Mesenchymal stem cell (in vitro differentiated cells and primary cell): ENCODE results near the gene CD4.

Experiments
- DNase-seq: peaks from one replicate; pipeline ENCODE4 v3.0.0-alpha.2; 2013
- H2AFZ ChIP-seq: one replicate; pipeline ENCODE4 v1.6.1; 2013; ENCODE audit warnings: low read depth, mild to moderate bottlenecking, control low read depth, inconsistent platforms, low read length, moderate library complexity
- H2AK5ac ChIP-seq: 2 replicates; pipeline ENCODE4 v1.6.1; 2013; ENCODE audit warnings: low read length, moderate library complexity, mild to moderate bottlenecking, inconsistent platforms; ENCODE audit not compliant: severe bottlenecking
- H2BK120ac ChIP-seq: one replicate; pipeline ENCODE4 v1.6.1; 2013; ENCODE audit warnings: low read depth, mild to moderate bottlenecking, inconsistent platforms, low read length, moderate library complexity
- H2BK12ac ChIP-seq, 2 experiments: one replicate each; pipeline ENCODE4 v1.6.1; 2013; ENCODE audit warnings: inconsistent platforms in 2 of 2, low read length in 2 of 2, mild to moderate bottlenecking in 2 of 2, moderate library complexity in 2 of 2, control low read depth in 1 of 2
- H2BK15ac ChIP-seq: one replicate; pipeline ENCODE4 v1.6.1; 2013; ENCODE audit warnings: mild to moderate bottlenecking, low read depth, inconsistent platforms; ENCODE audit not compliant: poor library complexity, severe bottlenecking
- H2BK5ac ChIP-seq: 2 replicates; pipeline ENCODE4 v1.6.1; 2013; ENCODE audit warnings: low read depth, mild to moderate bottlenecking, low read length, control low read depth, inconsistent platforms; ENCODE audit not compliant: poor library complexity, severe bottlenecking
- H3K14ac ChIP-seq, 2 experiments: one replicate each; pipeline ENCODE4 v1.6.1; 2013; ENCODE audit warnings: inconsistent platforms in 2 of 2, low read length in 2 of 2, control low read depth in 1 of 2, mild to moderate bottlenecking in 1 of 2, moderate library complexity in 1 of 2
- H3K18ac ChIP-seq, 2 experiments: one replicate each; pipeline ENCODE4 v1.6.1; 2013; ENCODE audit warnings: inconsistent platforms in 2 of 2, low read length in 2 of 2, control low read depth in 1 of 2, low read depth in 1 of 2, mild to moderate bottlenecking in 1 of 2
- H3K23ac ChIP-seq, 2 experiments: one replicate each; pipeline ENCODE4 v1.6.1; 2013; ENCODE audit warnings: inconsistent platforms in 2 of 2, low read length in 2 of 2, mild to moderate bottlenecking in 2 of 2, moderate library complexity in 2 of 2, control low read depth in 1 of 2
- H3K27ac ChIP-seq: 2 replicates; pipeline ENCODE4 v1.5.1; 2013; ENCODE audit warnings: mild to moderate bottlenecking, moderate library complexity, low read length, control low read depth, inconsistent platforms; ENCODE audit not compliant: poor library complexity, severe bottlenecking
- H3K27me3 ChIP-seq, 2 experiments: 2 replicates each; pipeline versions ENCODE4 v1.6.1 to v1.7.0; 2013; ENCODE audit warnings: low read length in 2 of 2, mild to moderate bottlenecking in 2 of 2, moderate library complexity in 2 of 2, control low read depth in 1 of 2, inconsistent platforms in 1 of 2; ENCODE audit not compliant: control insufficient read depth in 1 of 2, insufficient read depth in 1 of 2
- H3K36me3 ChIP-seq, 2 experiments: 2 replicates each; pipeline versions ENCODE4 v1.6.1 to v1.7.0; 2013; ENCODE audit warnings: low read length in 2 of 2, control low read depth in 1 of 2, inconsistent platforms in 1 of 2, low read depth in 1 of 2, mild to moderate bottlenecking in 1 of 2; ENCODE audit not compliant: insufficient read depth in 2 of 2, control insufficient read depth in 1 of 2
- H3K4ac ChIP-seq, 2 experiments: one replicate each; pipeline ENCODE4 v1.6.1; 2013; ENCODE audit warnings: inconsistent platforms in 2 of 2, low read length in 2 of 2, mild to moderate bottlenecking in 2 of 2, moderate library complexity in 2 of 2, control low read depth in 1 of 2, low read depth in 1 of 2
- H3K4me1 ChIP-seq: 2 replicates; pipeline ENCODE4 v1.6.1; 2013; ENCODE audit warnings: low read depth, low read length, control low read depth; ENCODE audit not compliant: control insufficient read depth, insufficient read depth
- H3K4me2 ChIP-seq: 2 replicates; pipeline ENCODE4 v1.6.1; 2013; ENCODE audit warnings: low read length, mild to moderate bottlenecking, inconsistent platforms; ENCODE audit not compliant: poor library complexity, severe bottlenecking
- H3K4me3 ChIP-seq, 2 experiments: 2 replicates each; pipeline versions ENCODE4 v1.5.1 to v1.7.0; 2013; ENCODE audit warnings: low read length in 2 of 2, mild to moderate bottlenecking in 2 of 2, control low read depth in 1 of 2, low read depth in 1 of 2; ENCODE audit not compliant: insufficient read depth in 1 of 2
- H3K79me1 ChIP-seq: replicated peaks from 2 replicates; pipeline ENCODE4 v1.6.1; 2013; ENCODE audit warnings: mild to moderate bottlenecking, control low read depth, low read length, inconsistent platforms; ENCODE audit not compliant: poor library complexity, severe bottlenecking
- H3K9ac ChIP-seq: 2 replicates; pipeline ENCODE4 v1.7.0; 2013; ENCODE audit warnings: mild to moderate bottlenecking, low read length, moderate library complexity
- H3K9me3 ChIP-seq: 2 replicates; pipeline ENCODE4 v1.7.0; 2013; ENCODE audit warnings: mild to moderate bottlenecking, low read length; ENCODE audit not compliant: control insufficient read depth
- H4K8ac ChIP-seq: one replicate; pipeline ENCODE4 v1.6.1; 2013; ENCODE audit warnings: inconsistent platforms, mild to moderate bottlenecking, low read length, moderate library complexity
- H4K91ac ChIP-seq: one replicate; pipeline ENCODE4 v1.6.1; 2013; ENCODE audit warnings: mild to moderate bottlenecking, low read length, inconsistent platforms
- WGBS: methylation state at CpG from one replicate; pipeline ENCODE4 v1.1.7; 2013; ENCODE audit warnings: mixed read lengths; 5-methylcytosine and 5-hydroxymethylcytosine counted together

Gene CD4

DNA sequence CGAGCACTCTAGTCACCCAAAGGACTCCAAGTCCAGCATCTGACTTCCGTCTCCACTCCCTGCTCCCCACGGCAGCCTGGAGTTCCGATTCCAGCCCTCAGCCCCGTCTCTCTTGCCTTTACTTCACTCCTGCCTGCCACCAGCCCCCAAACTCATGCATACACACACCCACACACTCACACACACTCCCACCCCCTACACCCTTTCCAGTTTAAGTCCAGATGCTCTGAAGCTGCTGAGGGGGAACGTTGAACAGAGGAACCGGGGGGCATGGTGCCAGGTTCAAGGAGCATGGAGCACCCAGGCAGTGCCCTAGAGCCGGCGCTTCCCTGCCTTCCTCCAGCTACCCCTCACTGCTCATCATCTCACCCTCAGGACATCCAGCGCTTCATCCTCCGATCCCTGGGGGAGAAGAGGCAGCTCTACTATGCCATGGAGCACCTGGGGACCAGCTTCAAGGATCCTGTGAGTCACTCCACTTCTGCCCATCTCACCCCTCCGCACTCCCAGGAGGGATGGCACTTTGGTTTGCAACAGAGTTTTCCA, 42.2 kb downstream of the CD4 start:
- Histone ChIP-seq H3K36me3 (peaks cover 43 to 51% of the 10 kb centered on the region in 2 experiments), H3K4me3 (no peak overlapping the region), H3K4me1 (peaks cover 24% of the 10 kb centered on the region), H2BK5ac (no peak overlapping the region), H3K9ac (no peak overlapping the region), H4K8ac (no peak overlapping the region), H4K91ac (no peak overlapping the region), H2AK5ac (no peak overlapping the region), H3K79me1 (peaks cover 35% of the 10 kb centered on the region), H2BK15ac (no peak overlapping the region), H3K4ac (no peak overlapping the region), H3K23ac (no peak overlapping the region), H2BK12ac (no peak overlapping the region), H3K27me3 (no peaks in the 10 kb centered on the region), H3K14ac (no peak overlapping the region), H2BK120ac (no peak overlapping the region), H3K18ac (no peak overlapping the region), H3K9me3 (no peaks in the 10 kb centered on the region), H2AFZ (no peak overlapping the region), H3K4me2 (no peak overlapping the region), H3K27ac (no peak overlapping the region)
- DNase-seq: no peak
- 96% methylated on average over 12 of the region's 12 CpGs for WGBS

DNA sequence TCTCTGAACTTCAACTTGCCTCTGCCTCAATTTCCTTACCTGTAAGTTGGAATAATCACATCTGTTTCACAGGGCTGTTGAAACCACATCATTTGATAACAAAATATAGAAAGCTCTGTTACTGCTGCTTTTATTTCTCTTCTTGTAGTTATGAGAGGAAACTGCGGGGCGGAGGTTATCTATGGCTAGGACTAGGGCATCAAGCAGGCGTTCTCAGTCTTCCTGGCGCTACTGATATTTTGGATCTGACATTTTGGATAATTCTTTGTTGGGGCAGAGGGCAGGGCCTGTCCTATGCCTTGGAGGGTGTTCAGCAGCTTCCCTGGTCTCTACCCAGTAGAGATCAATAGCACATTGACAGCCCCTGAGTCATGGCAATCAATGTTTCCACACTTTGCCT, 42.8 kb downstream of the CD4 start:
- Histone ChIP-seq H3K27ac (no peak overlapping the region), H3K4me2 (no peak overlapping the region)
- WGBS: 98% methylated on average over 4 of the region's 4 CpGs

DNA sequence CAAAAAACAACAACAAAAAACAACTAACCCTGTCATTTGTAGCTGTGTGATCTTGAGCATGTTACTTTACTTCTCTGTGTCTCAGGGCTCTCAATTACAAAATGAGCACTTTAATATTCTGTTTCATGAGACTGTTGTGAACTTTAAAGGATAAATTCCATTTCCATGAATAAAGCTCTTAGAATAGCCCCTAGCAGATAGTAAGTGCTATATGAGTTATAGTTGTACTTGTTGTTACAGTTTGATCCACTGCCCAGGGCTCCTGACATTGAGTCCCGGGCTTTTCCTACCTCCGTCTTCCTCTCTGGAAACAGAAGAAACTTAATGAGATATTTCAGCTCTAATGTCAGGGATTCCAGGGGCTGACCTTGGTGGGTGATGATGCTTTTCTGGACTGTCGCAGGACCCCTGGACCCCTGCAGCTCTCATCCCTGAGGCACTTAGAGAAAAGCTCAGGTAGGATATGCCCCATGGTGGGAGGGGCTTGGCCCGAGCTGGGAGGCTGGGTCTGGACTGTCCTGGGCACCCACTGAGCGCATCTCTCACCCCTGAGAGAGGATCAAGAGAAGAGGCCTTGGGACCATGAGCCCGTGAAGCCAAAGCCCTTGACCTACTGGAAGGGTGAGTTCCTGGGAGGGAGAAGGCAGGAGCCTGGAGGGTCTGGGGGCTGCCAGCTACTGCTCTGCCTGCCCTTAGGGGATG, 44.0 kb downstream of the CD4 start:
- H3K14ac ChIP-seq: no peak overlapping the region
- peaks cover 59 to 70% of the 10 kb centered on the region in 2 experiments for H3K36me3 ChIP-seq
- no peak overlapping the region for H3K27ac ChIP-seq
- H3K9ac ChIP-seq: no peak overlapping the region
- no peak overlapping the region for H4K8ac ChIP-seq
- H3K27me3 ChIP-seq: no peaks in the 10 kb centered on the region
- H4K91ac ChIP-seq: no peak overlapping the region
- no peak overlapping the region for H3K18ac ChIP-seq
- H2AFZ ChIP-seq: no peak overlapping the region
- no peak overlapping the region for H3K4me3 ChIP-seq
- H3K4ac ChIP-seq: no peak overlapping the region
- no peak overlapping the region for H2AK5ac ChIP-seq
- H2BK5ac ChIP-seq: no peak overlapping the region
- no peak overlapping the region for H3K23ac ChIP-seq
- DNase-seq: no peak
- H3K4me2 ChIP-seq: no peak overlapping the region
- peaks cover 13% of the 10 kb centered on the region for H3K4me1 ChIP-seq
- H2BK120ac ChIP-seq: no peak overlapping the region
- 91% methylated on average over 6 of the region's 6 CpGs for WGBS
- peaks cover 40% of the 10 kb centered on the region for H3K79me1 ChIP-seq
- H2BK12ac ChIP-seq: no peak overlapping the region
- no peaks in the 10 kb centered on the region for H3K9me3 ChIP-seq
- H2BK15ac ChIP-seq: no peak overlapping the region

More for the DNA sequence above, 42.8 kb downstream of the CD4 start:
- H2BK120ac ChIP-seq: no peak overlapping the region
- no peak overlapping the region for H3K4me3 ChIP-seq
- no peak overlapping the region for H4K8ac ChIP-seq
- no peak overlapping the region for H3K4ac ChIP-seq
- H3K27me3 ChIP-seq: no peaks in the 10 kb centered on the region
- H3K9me3 ChIP-seq: no peaks in the 10 kb centered on the region
- H3K23ac ChIP-seq: no peak overlapping the region
- no peak overlapping the region for H2AK5ac ChIP-seq
- H2BK12ac ChIP-seq: no peak overlapping the region
- DNase-seq: no peak
- H3K36me3 ChIP-seq: peaks cover 47 to 57% of the 10 kb centered on the region in 2 experiments
- peaks cover 34% of the 10 kb centered on the region for H3K79me1 ChIP-seq
- H2BK5ac ChIP-seq: no peak overlapping the region
- no peak overlapping the region for H2BK15ac ChIP-seq
- no peak overlapping the region for H2AFZ ChIP-seq
- no peak overlapping the region for H3K18ac ChIP-seq
- no peak overlapping the region for H4K91ac ChIP-seq
- H3K14ac ChIP-seq: no peak overlapping the region
- H3K4me1 ChIP-seq: peaks cover 21% of the 10 kb centered on the region
- H3K9ac ChIP-seq: no peak overlapping the region

DNA sequence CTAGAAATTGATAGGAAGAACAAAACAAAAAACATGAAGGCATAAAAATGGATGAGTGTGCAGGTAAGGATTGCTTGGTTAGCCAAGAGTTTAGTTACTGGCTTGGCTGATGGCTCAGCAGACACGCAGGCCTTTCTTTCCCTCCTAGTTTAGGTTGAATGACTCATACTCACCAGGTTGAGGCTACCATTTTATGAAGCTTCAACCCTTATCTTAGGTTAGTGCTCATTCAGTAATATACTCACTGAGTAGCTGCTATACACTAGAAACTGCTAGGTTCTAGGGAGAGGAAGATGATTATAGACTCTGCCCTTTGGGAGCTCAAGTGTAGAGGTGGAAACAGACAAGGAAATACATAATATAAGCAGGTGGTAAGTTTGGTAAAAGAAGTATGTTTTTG, 44.9 kb downstream of the CD4 start:
- Histone ChIP-seq H3K18ac (no peak overlapping the region), H3K4me3 (no peak overlapping the region), H3K9ac (no peak overlapping the region), H3K4ac (no peak overlapping the region), H3K4me1 (peaks cover 13% of the 10 kb centered on the region), H2BK120ac (no peak overlapping the region), H2BK15ac (no peak overlapping the region), H4K91ac (no peak overlapping the region), H3K4me2 (no peak overlapping the region), H2BK12ac (no peak overlapping the region), H3K79me1 (peaks cover 40% of the 10 kb centered on the region), H2AK5ac (no peak overlapping the region), H3K9me3 (no peaks in the 10 kb centered on the region), H3K23ac (no peak overlapping the region), H3K27ac (no peak overlapping the region), H3K27me3 (no peaks in the 10 kb centered on the region), H4K8ac (no peak overlapping the region), H2AFZ (no peak overlapping the region), H3K36me3 (peaks cover 68 to 79% of the 10 kb centered on the region in 2 experiments), H3K14ac (no peak overlapping the region), H2BK5ac (no peak overlapping the region)
- WGBS: no CpG with 5 or more reads among the region's 1 CpG
- no peak for DNase-seq
